Caco-2 (cell line): ENCODE data around the gene URI1. TPM values are rescaled to one million over a fixed set of nuclear protein-coding genes. Genes with fewer than 3 reads are reported as not detected.

Experiments used
- BruUV-seq: library from RNA; stranded (reverse); fragments of 400-500 nt; replicated peaks from 2 replicates; lab custom pipeline; 2021; lab: Mats Ljungman, UMichigan
- CTCF ChIA-PET: fragments of 300-600 bp; sonication (Branson Sonifier 250); formaldehyde crosslinking; loops from one replicate; lab custom pipeline; 2022; ENCODE audit warnings: antibody characterized with exemption; lab: Charles Lee
- POLR2A ChIA-PET: fragments of 300-600 bp; sonication (Branson Sonifier 250); formaldehyde crosslinking; loops from one replicate; lab custom pipeline; 2022; ENCODE audit warnings: antibody characterized with exemption; lab: Charles Lee
- DNase-seq, 2 experiments: peaks; one replicate each; pipeline versions ENCODE4 v3.0.0 to v3.0.0-alpha.2; 2020 to 2022
- H3K27me3 ChIP-seq: replicated peaks from 2 replicates; pipeline ENCODE4 v1.6.0; 2011; ENCODE audit warnings: low read length; ENCODE audit not compliant: control insufficient read depth, insufficient read depth
- H3K36me3 ChIP-seq: 2 replicates; pipeline ENCODE4 v1.5.1; 2011; ENCODE audit warnings: low read length; ENCODE audit not compliant: control insufficient read depth, insufficient read depth
- H3K4me1 ChIP-seq: fragments of 250-450 bp; sonication (Bioruptor Pico); 2 replicates; pipeline ENCODE4 v1.5.1; 2020; ENCODE audit warnings: mild to moderate bottlenecking
- H3K4me3 ChIP-seq: 2 replicates; pipeline ENCODE4 v1.5.1; 2011; ENCODE audit warnings: low read depth, mild to moderate bottlenecking, control low read depth, low read length
- H3K9me3 ChIP-seq: fragments of 250-450 bp; sonication (Bioruptor Pico); 2 replicates; pipeline ENCODE4 v1.5.1; 2020; ENCODE audit warnings: mild to moderate bottlenecking, moderate library complexity
- H3K27ac Mint-ChIP-seq: one replicate; pipeline ENCODE4 v1.8.0; 2022; ENCODE audit warnings: mixed read lengths; ENCODE audit not compliant: unreplicated experiment
- H3K27me3 Mint-ChIP-seq: one replicate; pipeline ENCODE4 v1.8.0; 2022; ENCODE audit warnings: mixed read lengths; ENCODE audit not compliant: insufficient read depth, unreplicated experiment
- H3K36me3 Mint-ChIP-seq: one replicate; pipeline ENCODE4 v1.8.0; 2022; ENCODE audit warnings: mild to moderate bottlenecking, mixed read lengths; ENCODE audit not compliant: insufficient read depth, unreplicated experiment
- H3K4me1 Mint-ChIP-seq: one replicate; pipeline ENCODE4 v1.8.0; 2022; ENCODE audit warnings: low read depth, mixed read lengths; ENCODE audit not compliant: unreplicated experiment
- H3K4me3 Mint-ChIP-seq: one replicate; pipeline ENCODE4 v1.8.0; 2022; ENCODE audit warnings: mild to moderate bottlenecking, moderate library complexity, mixed read lengths; ENCODE audit not compliant: unreplicated experiment
- H3K9me3 Mint-ChIP-seq: one replicate; pipeline ENCODE4 v1.8.0; 2022; ENCODE audit warnings: mixed read lengths; ENCODE audit not compliant: unreplicated experiment
- intact Hi-C: fragments of 100-400 bp; cut with micrococcal nuclease; formaldehyde crosslinking; loops from one replicate; pipeline ENCODE4 v1.10.0; 2022; ENCODE audit not compliant: unreplicated experiment
- total RNA-seq: library from RNA; stranded (reverse); gene quantifications from 2 replicates; pipeline ENCODE4 v1.2.3, GENCODE V29; 2022
- TF ChIP-seq, protein P1 (sequence below), 2 experiments: fragments of 200-600 bp in 1 of 2; IDR thresholded peaks; 1 replicate in 1 of 2; 2 replicates in 1 of 2; pipeline versions ENCODE4 v1.5.1 to v1.8.0; 2011 to 2022; ENCODE audit warnings: antibody characterized with exemption in 1 of 2, control low read depth in 1 of 2, inconsistent platforms in 1 of 2, low read depth in 1 of 2, low read length in 1 of 2, mild to moderate bottlenecking in 1 of 2, moderate library complexity in 1 of 2; ENCODE audit not compliant: insufficient read depth in 1 of 2, severe bottlenecking in 1 of 2, unreplicated experiment in 1 of 2

URI1 gene
- total RNA-seq, 1 experiment from 2014 or later, result 59.5 TPM

DNA sequence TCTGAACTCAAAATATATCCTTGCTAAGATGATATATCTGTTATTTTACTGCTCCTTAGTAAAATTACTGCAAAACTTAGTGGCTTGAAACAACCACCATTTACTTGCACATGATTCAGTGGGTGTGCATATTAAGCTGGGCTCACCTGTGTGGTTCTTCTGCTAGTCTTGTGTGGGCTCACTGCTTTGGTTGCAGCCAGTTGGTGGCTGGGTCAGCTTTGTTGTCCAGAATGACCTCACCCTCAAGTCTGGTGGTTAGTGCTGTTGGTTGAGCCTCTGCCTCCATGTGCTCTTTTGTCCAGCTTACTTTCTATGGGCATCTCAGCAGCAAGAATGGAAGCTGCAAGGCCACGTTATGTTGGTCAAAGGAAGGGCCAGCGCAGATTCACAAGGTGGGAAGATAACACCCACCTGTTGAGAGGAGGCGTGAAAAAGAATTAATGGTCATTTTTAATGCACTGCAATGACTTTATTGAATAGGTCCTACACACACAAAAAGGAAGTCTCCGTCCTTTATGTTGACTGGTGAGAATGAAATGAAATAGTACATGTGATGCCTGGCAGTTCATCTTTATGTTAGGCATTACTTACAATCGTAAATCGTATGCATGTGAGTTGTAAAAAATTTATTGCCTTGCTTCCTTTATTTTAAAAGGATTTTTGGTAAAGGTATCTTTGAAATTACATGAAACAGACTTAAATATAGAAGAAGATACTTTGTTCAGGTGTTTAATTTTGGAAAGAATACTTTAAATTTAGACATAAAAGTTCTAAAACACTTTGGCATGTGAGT is 34.3 kb downstream of the URI1 start:
- ChIA-PET POLR2A (interaction anchor here (1.0 kb wide), 1 partner anchor 131 kb away, joined by 4 read pairs; no protein-coding TSS in a partner anchor), CTCF (no interaction called here)
- Mint-ChIP-seq H3K9me3 (no peaks in the 10 kb centered on the region), H3K4me1 (no peaks in the 10 kb centered on the region), H3K36me3 (no peaks in the 10 kb centered on the region), H3K27ac (no peak overlapping the region), H3K27me3 (no peaks in the 10 kb centered on the region), H3K4me3 (no peak overlapping the region)
- Histone ChIP-seq H3K9me3 (no peaks in the 10 kb centered on the region), H3K36me3 (no peaks in the 10 kb centered on the region), H3K4me3 (no peak overlapping the region), H3K27me3 (no peaks in the 10 kb centered on the region), H3K4me1 (no peaks in the 10 kb centered on the region)
- BruUV-seq, result no TSS peak
- DNase-seq, result no peak
- TF ChIP-seq, protein P1, sequence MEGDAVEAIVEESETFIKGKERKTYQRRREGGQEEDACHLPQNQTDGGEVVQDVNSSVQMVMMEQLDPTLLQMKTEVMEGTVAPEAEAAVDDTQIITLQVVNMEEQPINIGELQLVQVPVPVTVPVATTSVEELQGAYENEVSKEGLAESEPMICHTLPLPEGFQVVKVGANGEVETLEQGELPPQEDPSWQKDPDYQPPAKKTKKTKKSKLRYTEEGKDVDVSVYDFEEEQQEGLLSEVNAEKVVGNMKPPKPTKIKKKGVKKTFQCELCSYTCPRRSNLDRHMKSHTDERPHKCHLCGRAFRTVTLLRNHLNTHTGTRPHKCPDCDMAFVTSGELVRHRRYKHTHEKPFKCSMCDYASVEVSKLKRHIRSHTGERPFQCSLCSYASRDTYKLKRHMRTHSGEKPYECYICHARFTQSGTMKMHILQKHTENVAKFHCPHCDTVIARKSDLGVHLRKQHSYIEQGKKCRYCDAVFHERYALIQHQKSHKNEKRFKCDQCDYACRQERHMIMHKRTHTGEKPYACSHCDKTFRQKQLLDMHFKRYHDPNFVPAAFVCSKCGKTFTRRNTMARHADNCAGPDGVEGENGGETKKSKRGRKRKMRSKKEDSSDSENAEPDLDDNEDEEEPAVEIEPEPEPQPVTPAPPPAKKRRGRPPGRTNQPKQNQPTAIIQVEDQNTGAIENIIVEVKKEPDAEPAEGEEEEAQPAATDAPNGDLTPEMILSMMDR (IDR thresholded peaks at IDR 0.05; ENCODE audit: insufficient read depth in 1 of 2, low read depth in 1 of 2, low read length in 1 of 2, severe bottlenecking in 1 of 2, unreplicated experiment in 1 of 2), result no peak
- intact Hi-C loops, result no loop called here

DNA sequence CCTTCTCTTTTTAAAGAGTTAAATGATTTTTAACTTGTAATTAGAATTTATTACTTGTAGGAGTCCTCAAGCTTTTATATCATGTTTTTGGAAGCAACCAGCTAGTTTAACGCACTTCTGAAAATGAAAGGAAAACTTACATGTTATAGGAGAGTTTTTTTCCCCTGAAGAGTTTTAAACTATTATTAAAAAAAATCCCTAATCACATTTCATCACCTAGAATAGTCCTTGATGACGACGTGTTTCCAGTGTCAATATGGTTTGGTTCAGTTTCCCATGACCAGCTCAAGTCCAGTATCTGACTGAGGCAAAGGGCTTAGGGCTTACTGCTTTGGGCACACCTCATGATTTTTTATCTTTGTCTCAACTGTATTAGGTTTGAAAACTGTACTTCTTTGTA is 36.0 kb downstream of the URI1 start:
- TF ChIP-seq, protein P1 (IDR thresholded peaks at IDR 0.05; ENCODE audit: insufficient read depth in 1 of 2, low read depth in 1 of 2, low read length in 1 of 2, severe bottlenecking in 1 of 2, unreplicated experiment in 1 of 2), result no peak
- no TSS peak for BruUV-seq
- ChIA-PET CTCF (no interaction called here), POLR2A (no interaction called here)
- no peaks in the 10 kb centered on the region for H3K36me3 Mint-ChIP-seq
- H3K4me1 Mint-ChIP-seq, result no peaks in the 10 kb centered on the region
- H3K9me3 Mint-ChIP-seq, result no peaks in the 10 kb centered on the region
- H3K36me3 ChIP-seq, result no peaks in the 10 kb centered on the region
- no peak overlapping the region for H3K4me3 ChIP-seq
- no peaks in the 10 kb centered on the region for H3K27me3 Mint-ChIP-seq
- no peaks in the 10 kb centered on the region for H3K4me1 ChIP-seq
- H3K9me3 ChIP-seq, result no peaks in the 10 kb centered on the region
- H3K27ac Mint-ChIP-seq, result no peak overlapping the region
- H3K27me3 ChIP-seq, result no peaks in the 10 kb centered on the region
- intact Hi-C loops, result no loop called here
- H3K4me3 Mint-ChIP-seq, result no peak overlapping the region
- no peak for DNase-seq

DNA sequence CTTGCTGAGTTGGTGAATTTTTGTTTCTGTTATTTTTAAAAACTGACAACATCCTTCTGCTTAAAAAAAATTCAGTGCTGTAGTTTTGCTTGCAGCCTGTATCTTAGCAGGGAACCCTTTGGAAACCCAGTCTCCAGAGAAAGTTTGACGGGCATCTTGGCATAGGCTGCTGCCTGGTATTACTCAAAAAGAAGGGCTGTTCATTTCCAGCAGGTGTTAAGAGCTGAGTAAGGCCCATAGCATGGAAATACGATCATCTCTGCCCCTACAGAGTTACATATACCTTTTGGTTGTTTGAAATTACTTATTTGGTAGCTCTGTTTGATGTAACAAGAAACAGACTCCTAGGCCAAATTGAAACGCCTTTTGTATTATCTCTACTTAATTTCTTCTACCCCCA is 41.5 kb downstream of the URI1 start:
- CTCF ChIA-PET, result no interaction called here

More for the DNA sequence above, 41.5 kb downstream of the URI1 start:
- Mint-ChIP-seq H3K36me3 (peaks cover 19% of the 10 kb centered on the region), H3K27ac (no peak overlapping the region), H3K4me1 (no peaks in the 10 kb centered on the region), H3K27me3 (no peaks in the 10 kb centered on the region), H3K9me3 (no peaks in the 10 kb centered on the region), H3K4me3 (no peak overlapping the region)
- TF ChIP-seq, protein P1 (IDR thresholded peaks at IDR 0.05; ENCODE audit: insufficient read depth in 1 of 2, low read depth in 1 of 2, low read length in 1 of 2, severe bottlenecking in 1 of 2, unreplicated experiment in 1 of 2), result no peak
- H3K4me1 ChIP-seq, result no peaks in the 10 kb centered on the region
- no peaks in the 10 kb centered on the region for H3K27me3 ChIP-seq
- no peak overlapping the region for H3K4me3 ChIP-seq
- POLR2A ChIA-PET, result no interaction called here
- DNase-seq, result no peak
- H3K36me3 ChIP-seq, result no peaks in the 10 kb centered on the region
- intact Hi-C loops, result no loop called here
- no peaks in the 10 kb centered on the region for H3K9me3 ChIP-seq
- no TSS peak for BruUV-seq
